Measurements from ENCODE around the gene CANT1. TPM values are rescaled to one million over a fixed set of nuclear protein-coding genes. Genes with fewer than 3 reads are reported as not detected.

Gene CANT1
- total RNA-seq, 6 experiments from 2014 or later: 84.2 to 103 (median 92.4) TPM

DNA sequence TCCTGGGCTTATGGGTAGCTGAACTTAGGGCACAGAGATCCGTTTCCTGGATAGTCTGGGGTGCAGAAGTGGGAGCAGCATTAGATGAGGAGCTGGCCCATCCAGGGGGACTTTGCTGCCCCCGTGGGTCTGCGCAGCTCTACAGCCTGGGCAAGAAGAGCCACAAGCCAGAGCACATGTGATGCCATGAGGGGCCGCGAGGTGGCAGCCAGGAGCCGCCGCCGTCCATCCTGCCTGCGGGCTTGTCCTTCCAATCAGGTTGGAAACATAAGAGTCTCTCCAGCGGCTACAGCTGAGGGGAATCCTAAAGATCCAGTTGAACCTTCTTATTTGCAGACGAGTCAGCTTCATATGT lies 36.3 kb upstream of the CANT1 start:
- peaks cover 9% of the 10 kb centered on the region for H3K4me1 Mint-ChIP-seq (ENCODE audit: low read depth)
- no peak overlapping the region for H3K27ac Mint-ChIP-seq
- H3K27me3 Mint-ChIP-seq (ENCODE audit: insufficient read depth): no peaks in the 10 kb centered on the region; the same call in 1 of the 2 replicates
- peak; percentile 50 for DNase-seq
- no peak overlapping the region for H3K4me3 Mint-ChIP-seq
- H3K9me3 Mint-ChIP-seq: no peaks in the 10 kb centered on the region
- no peaks in the 10 kb centered on the region for H3K36me3 Mint-ChIP-seq (ENCODE audit: low read depth)
- TF ChIP-seq, protein P1, sequence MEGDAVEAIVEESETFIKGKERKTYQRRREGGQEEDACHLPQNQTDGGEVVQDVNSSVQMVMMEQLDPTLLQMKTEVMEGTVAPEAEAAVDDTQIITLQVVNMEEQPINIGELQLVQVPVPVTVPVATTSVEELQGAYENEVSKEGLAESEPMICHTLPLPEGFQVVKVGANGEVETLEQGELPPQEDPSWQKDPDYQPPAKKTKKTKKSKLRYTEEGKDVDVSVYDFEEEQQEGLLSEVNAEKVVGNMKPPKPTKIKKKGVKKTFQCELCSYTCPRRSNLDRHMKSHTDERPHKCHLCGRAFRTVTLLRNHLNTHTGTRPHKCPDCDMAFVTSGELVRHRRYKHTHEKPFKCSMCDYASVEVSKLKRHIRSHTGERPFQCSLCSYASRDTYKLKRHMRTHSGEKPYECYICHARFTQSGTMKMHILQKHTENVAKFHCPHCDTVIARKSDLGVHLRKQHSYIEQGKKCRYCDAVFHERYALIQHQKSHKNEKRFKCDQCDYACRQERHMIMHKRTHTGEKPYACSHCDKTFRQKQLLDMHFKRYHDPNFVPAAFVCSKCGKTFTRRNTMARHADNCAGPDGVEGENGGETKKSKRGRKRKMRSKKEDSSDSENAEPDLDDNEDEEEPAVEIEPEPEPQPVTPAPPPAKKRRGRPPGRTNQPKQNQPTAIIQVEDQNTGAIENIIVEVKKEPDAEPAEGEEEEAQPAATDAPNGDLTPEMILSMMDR (IDR thresholded peaks at IDR 0.05): peak; percentile 94

DNA sequence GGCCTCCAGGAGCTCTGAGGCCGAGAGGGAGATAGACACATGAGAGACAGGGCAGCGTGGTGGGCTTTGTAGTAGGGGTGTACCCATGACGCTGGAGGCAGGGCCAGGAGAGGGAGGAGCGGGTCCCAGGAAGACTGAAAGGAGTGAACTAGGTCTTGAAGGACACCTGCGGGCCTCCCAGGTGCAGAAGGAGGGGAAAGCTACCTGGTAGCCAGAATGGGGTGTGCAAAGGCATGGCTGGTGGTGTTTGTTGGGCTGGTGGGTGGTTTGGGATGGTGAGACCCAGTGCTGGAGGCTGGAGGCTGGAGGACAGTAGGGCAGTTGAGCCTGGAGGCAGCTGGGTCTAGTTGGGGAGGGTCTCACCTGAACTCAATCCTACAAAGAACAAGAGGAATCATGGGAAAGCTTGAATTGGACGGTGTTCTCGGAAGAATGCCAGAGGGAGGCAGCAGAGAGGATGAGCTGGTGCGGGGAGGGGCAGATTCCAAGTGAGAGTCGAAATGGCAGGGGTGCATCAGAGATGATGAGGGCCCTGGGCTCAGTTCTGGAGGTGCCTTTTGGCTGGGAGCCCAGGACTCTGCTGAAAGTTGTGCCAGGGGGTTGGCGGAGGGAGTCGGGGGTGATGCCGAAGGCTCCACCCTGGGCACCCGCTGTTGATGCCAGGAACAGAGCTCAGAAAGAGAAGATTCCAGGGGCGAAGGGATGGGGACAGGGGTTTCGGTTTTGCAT lies 35.6 kb upstream of the CANT1 start:
- DNase-seq: no peak
- Mint-ChIP-seq H3K27me3 (ENCODE audit: insufficient read depth) (peaks cover under 1% of the 10 kb centered on the region), H3K36me3 (ENCODE audit: low read depth) (no peaks in the 10 kb centered on the region), H3K4me1 (ENCODE audit: low read depth) (peaks cover 9% of the 10 kb centered on the region), H3K27ac (no peak overlapping the region), H3K9me3 (no peaks in the 10 kb centered on the region), H3K4me3 (no peak overlapping the region)
- TF ChIP-seq, protein P1 (IDR thresholded peaks at IDR 0.05): no peak

DNA sequence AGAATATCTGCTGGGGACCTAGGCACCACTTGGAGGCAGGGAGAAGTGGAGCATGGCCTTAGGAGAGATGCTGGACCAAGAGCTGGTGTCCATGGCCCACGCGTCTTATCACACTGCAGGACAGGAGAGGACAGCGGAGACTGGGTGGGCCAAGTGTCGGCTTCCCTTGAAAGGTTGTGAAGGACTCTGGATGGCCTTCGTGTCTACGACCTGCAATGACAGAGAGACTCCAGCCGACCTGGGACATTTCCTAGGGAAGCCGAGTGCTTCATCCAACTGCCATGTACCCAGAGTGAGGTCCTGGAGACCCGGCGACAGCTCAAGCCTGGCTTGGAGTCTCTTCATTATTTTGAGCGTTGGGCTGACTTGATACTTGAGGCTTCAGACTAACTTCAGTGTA lies 34.9 kb upstream of the CANT1 start:
- H3K36me3 Mint-ChIP-seq (ENCODE audit: low read depth): no peaks in the 10 kb centered on the region
- H3K27ac Mint-ChIP-seq: no peak overlapping the region
- TF ChIP-seq, protein P1 (IDR thresholded peaks at IDR 0.05): no peak
- H3K4me3 Mint-ChIP-seq: no peak overlapping the region
- H3K9me3 Mint-ChIP-seq: no peaks in the 10 kb centered on the region
- DNase-seq: no peak
- H3K27me3 Mint-ChIP-seq (ENCODE audit: insufficient read depth): peaks cover 3% of the 10 kb centered on the region
- H3K4me1 Mint-ChIP-seq (ENCODE audit: low read depth): peaks cover 14% of the 10 kb centered on the region

DNA sequence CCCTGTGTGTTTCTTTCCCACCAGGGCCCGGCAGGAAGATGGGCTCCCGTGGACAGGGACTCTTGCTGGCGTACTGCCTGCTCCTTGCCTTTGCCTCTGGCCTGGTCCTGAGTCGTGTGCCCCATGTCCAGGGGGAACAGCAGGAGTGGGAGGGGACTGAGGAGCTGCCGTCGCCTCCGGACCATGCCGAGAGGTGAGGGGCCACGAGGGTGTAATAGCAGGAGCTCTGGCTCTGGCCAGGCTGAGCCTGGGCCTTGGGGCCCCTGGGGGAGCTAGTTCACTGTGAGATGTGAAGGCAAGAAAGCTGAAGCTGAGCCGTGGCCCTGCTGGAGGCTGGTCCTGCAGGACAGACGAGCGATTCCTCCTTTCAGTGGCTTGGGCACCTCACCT lies 34.4 kb upstream of the CANT1 start:
- H3K4me1 Mint-ChIP-seq (ENCODE audit: low read depth): peaks cover 18% of the 10 kb centered on the region
- H3K27me3 Mint-ChIP-seq (ENCODE audit: insufficient read depth): peaks cover 3% of the 10 kb centered on the region
- no peaks in the 10 kb centered on the region for H3K9me3 Mint-ChIP-seq
- TF ChIP-seq, protein P1 (IDR thresholded peaks at IDR 0.05): no peak
- no peaks in the 10 kb centered on the region for H3K36me3 Mint-ChIP-seq (ENCODE audit: low read depth)
- H3K4me3 Mint-ChIP-seq: no peak overlapping the region
- H3K27ac Mint-ChIP-seq: no peak overlapping the region
- no peak for DNase-seq

DNA sequence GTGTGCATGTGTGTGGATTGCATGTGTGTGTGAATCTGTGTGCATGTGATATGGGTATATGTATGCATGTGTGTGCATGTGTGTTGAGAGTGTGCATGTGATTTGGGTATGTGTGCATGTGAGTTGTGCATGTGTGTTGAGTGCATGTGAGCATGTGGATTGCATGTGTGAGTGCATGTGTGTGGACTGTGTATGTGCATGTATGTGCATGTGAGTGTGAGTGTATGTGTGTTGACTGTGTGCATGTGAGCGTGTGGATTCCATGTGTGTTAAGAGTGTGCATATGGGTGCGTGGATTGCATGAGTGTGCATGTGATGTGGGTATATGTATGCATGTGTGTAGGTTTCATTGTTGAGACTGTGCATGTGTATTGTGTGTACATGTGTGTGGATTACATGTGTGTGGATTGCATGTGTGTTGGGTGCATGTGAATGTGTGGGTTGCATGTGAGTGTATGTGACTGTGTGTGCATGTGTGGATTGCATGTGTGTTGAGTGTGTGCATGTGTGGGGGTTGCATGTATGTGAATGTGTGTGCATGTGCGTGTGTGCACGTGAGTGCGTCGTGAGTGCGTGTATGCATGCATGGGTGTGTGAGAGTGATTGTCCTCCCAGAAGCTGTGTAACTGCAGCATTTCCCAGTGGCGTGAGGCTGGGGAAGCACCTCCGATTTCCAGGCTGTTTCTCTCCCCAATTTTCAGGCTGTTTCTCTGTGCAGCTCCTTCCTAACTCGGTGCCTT lies 33.8 kb upstream of the CANT1 start:
- H3K4me3 Mint-ChIP-seq: no peak overlapping the region
- peaks cover 3% of the 10 kb centered on the region for H3K27me3 Mint-ChIP-seq (ENCODE audit: insufficient read depth)
- peaks cover 1% of the 10 kb centered on the region; the same call in 1 of the 2 replicates for H3K36me3 Mint-ChIP-seq (ENCODE audit: low read depth)
- TF ChIP-seq, protein P1 (IDR thresholded peaks at IDR 0.05): no peak
- no peak for DNase-seq
- no peak overlapping the region for H3K27ac Mint-ChIP-seq
- H3K4me1 Mint-ChIP-seq (ENCODE audit: low read depth): peaks cover 24% of the 10 kb centered on the region
- no peaks in the 10 kb centered on the region for H3K9me3 Mint-ChIP-seq

All from HFFc6 (cell line).